SK-N-SH (cell line): Measurements from ENCODE around the gene PARD3. TPM values are rescaled to one million over a fixed set of nuclear protein-coding genes. Genes with fewer than 3 reads are reported as not detected.

Experiments used
- CTCF ChIA-PET: fragments of 300-600, 350-600 bp; formaldehyde crosslinking; extraction: SDS; loops from one replicate; lab custom pipeline; 2021; lab: Yijun Ruan, JAX
- POLR2A ChIA-PET: fragments of 350-600 bp; sonication (Branson Sonifier 250); formaldehyde crosslinking; extraction: SDS; loops from one replicate; lab custom pipeline; 2020; ENCODE audit warnings: antibody characterized with exemption, inconsistent platforms; lab: Yijun Ruan, JAX
- DNase-seq: peaks from one replicate; pipeline ENCODE4 v3.0.0; 2012
- H2AFZ ChIP-seq: fragments of 200-600 bp; sonication (generic); 2 replicates; pipeline ENCODE4 v1.8.1; 2016; ENCODE audit warnings: antibody characterized with exemption, mild to moderate bottlenecking, low read depth
- H3F3A ChIP-seq: fragments of 200-600 bp; sonication (generic); replicated peaks from 2 replicates; pipeline ENCODE3; 2016; ENCODE audit warnings: antibody characterized with exemption, mild to moderate bottlenecking; ENCODE audit not compliant: insufficient read depth
- H3K27ac ChIP-seq, 2 experiments: fragments of 200-500 bp in 1 of 2; fragments of 200-600 bp in 1 of 2; sonication (Bioruptor generic) in 1 of 2; sonication (generic), shearing (Covaris generic) in 1 of 2; 2 replicates each; pipeline versions ENCODE4 v1.5.1 to v1.6.1; 2014 to 2016; ENCODE audit warnings: low read depth in 2 of 2, inconsistent platforms in 1 of 2, low read length in 1 of 2, mild to moderate bottlenecking in 1 of 2, mixed read lengths in 1 of 2
- H3K27me3 ChIP-seq: fragments of 200-600 bp; sonication (generic), shearing (Covaris generic); 2 replicates; pipeline ENCODE4 v1.6.1; 2016; ENCODE audit warnings: mixed run types; ENCODE audit not compliant: insufficient read depth
- H3K36me3 ChIP-seq, 2 experiments: fragments of 200-500 bp in 1 of 2; fragments of 200-600 bp in 1 of 2; sonication (Bioruptor generic) in 1 of 2; sonication (generic) in 1 of 2; replicated peaks in 1 of 2; 2 replicates each; pipeline versions ENCODE3 to v1.5.1; 2014 to 2016; ENCODE audit warnings: low read length in 1 of 2, mild to moderate bottlenecking in 1 of 2; ENCODE audit not compliant: insufficient read depth in 2 of 2, control insufficient read depth in 1 of 2
- H3K4me1 ChIP-seq, 2 experiments: fragments of 200-500 bp in 1 of 2; fragments of 200-600 bp in 1 of 2; sonication (Bioruptor generic) in 1 of 2; sonication (generic), shearing (Covaris generic) in 1 of 2; 2 replicates each; pipeline versions ENCODE4 v1.5.1 to v1.6.1; 2014 to 2016; ENCODE audit warnings: low read depth in 1 of 2, low read length in 1 of 2, mixed run types in 1 of 2; ENCODE audit not compliant: insufficient read depth in 2 of 2, control insufficient read depth in 1 of 2
- H3K4me2 ChIP-seq: fragments of 200-600 bp; sonication (generic), shearing (Covaris generic); 2 replicates; pipeline ENCODE4 v1.6.1; 2017; ENCODE audit warnings: mixed run types
- H3K4me3 ChIP-seq, 2 experiments: fragments of 200-500 bp in 1 of 2; fragments of 200-600 bp in 1 of 2; sonication (Bioruptor generic) in 1 of 2; sonication (generic), shearing (Covaris generic) in 1 of 2; 2 replicates each; pipeline versions ENCODE4 v1.5.1 to v1.8.1; 2014 to 2016; ENCODE audit warnings: low read depth in 2 of 2, inconsistent platforms in 1 of 2, low read length in 1 of 2, mild to moderate bottlenecking in 1 of 2, mixed read lengths in 1 of 2, moderate library complexity in 1 of 2
- H3K79me2 ChIP-seq: fragments of 200-600 bp; sonication (generic); 2 replicates; pipeline ENCODE4 v1.8.1; 2017; ENCODE audit warnings: mild to moderate bottlenecking; ENCODE audit not compliant: insufficient read depth
- H3K9ac ChIP-seq: fragments of 200-600 bp; sonication (generic); 2 replicates; pipeline ENCODE4 v1.6.1; 2017; ENCODE audit warnings: mixed run types
- H3K9me2 ChIP-seq: fragments of 200-600 bp; sonication (generic); 2 replicates; pipeline ENCODE4 v1.6.1; 2017; ENCODE audit warnings: mixed run types
- H3K9me3 ChIP-seq: fragments of 200-600 bp; sonication (generic); 2 replicates; pipeline ENCODE4 v1.6.1; 2017; ENCODE audit warnings: mixed run types, mild to moderate bottlenecking, moderate library complexity
- H4K20me1 ChIP-seq: fragments of 200-600 bp; sonication (generic); 2 replicates; pipeline ENCODE4 v1.6.1; 2017; ENCODE audit warnings: mild to moderate bottlenecking, mixed run types; ENCODE audit not compliant: insufficient read depth
- CTCF ChIP-seq: fragments of 200-600 bp; sonication (generic); IDR thresholded peaks from 2 replicates; pipeline ENCODE4 v1.6.1; 2017; ENCODE audit warnings: antibody characterized with exemption, mild to moderate bottlenecking, moderate library complexity
- EP300 ChIP-seq, 2 experiments: IDR thresholded peaks; 2 replicates each; pipeline versions ENCODE4 v1.4.0 to v1.6.1; 2012; ENCODE audit warnings: borderline replicate concordance in 1 of 2, low read depth in 1 of 2, low read length in 1 of 2
- EZH2phosphoT487 ChIP-seq: fragments of 200-600 bp; sonication (generic); IDR thresholded peaks from 2 replicates; pipeline ENCODE4 v1.6.1; 2017; ENCODE audit warnings: low read depth, mixed run types, mild to moderate bottlenecking, antibody characterized with exemption, moderate library complexity, borderline replicate concordance
- FOSL2 ChIP-seq: IDR thresholded peaks from 2 replicates; pipeline ENCODE4 v1.4.0; 2012; ENCODE audit warnings: low read depth, mild to moderate bottlenecking, moderate library complexity, borderline replicate concordance
- FOXJ3 ChIP-seq: sonication (generic); formaldehyde crosslinking; IDR thresholded peaks from 2 replicates; pipeline ENCODE4 v1.5.1; 2020; ENCODE audit warnings: mild to moderate bottlenecking, missing genetic modification reagents
- GABPA ChIP-seq: IDR thresholded peaks from 2 replicates; pipeline ENCODE4 v1.4.0; 2012; ENCODE audit warnings: low read depth, mild to moderate bottlenecking
- GATA2 ChIP-seq: sonication (generic); formaldehyde crosslinking; IDR thresholded peaks from 2 replicates; pipeline ENCODE4 v1.5.0; 2020; ENCODE audit warnings: mild to moderate bottlenecking, missing genetic modification reagents
- IRF3 ChIP-seq: fragments of 150-350 bp; IDR thresholded peaks from 2 replicates; pipeline ENCODE4 v1.6.1; 2016; ENCODE audit warnings: mild to moderate bottlenecking, low read depth, low read length
- MAX ChIP-seq: IDR thresholded peaks from 2 replicates; pipeline ENCODE4 v1.4.0; 2012; ENCODE audit warnings: low read depth
- MEF2A ChIP-seq: IDR thresholded peaks from 2 replicates; pipeline ENCODE4 v1.4.0; 2012; ENCODE audit warnings: low read depth, borderline replicate concordance
- MXI1 ChIP-seq: IDR thresholded peaks from 2 replicates; pipeline ENCODE4 v1.6.1; 2012; ENCODE audit warnings: mild to moderate bottlenecking, low read depth, low read length, improper control_type of control experiment
- NFIC ChIP-seq: IDR thresholded peaks from 2 replicates; pipeline ENCODE4 v1.4.0; 2012; ENCODE audit warnings: borderline replicate concordance
- PBX3 ChIP-seq: IDR thresholded peaks from 2 replicates; pipeline ENCODE4; 2012
- POLR2AphosphoS5 ChIP-seq: IDR thresholded peaks from 2 replicates; pipeline ENCODE4 v1.6.1; 2012; ENCODE audit warnings: low read depth, low read length
- RFX5 ChIP-seq: IDR thresholded peaks from 2 replicates; pipeline ENCODE4 v1.6.1; 2012; ENCODE audit warnings: mild to moderate bottlenecking, improper control_type of control experiment, low read length
- RXRA ChIP-seq: IDR thresholded peaks from 2 replicates; pipeline ENCODE4 v1.4.0; 2012; ENCODE audit warnings: low read depth, mild to moderate bottlenecking, borderline replicate concordance
- SIN3A ChIP-seq: IDR thresholded peaks from 2 replicates; pipeline ENCODE4 v1.6.1; 2012; ENCODE audit warnings: low read depth, mild to moderate bottlenecking, low read length, moderate library complexity, borderline replicate concordance
- SMC3 ChIP-seq: IDR thresholded peaks from 2 replicates; pipeline ENCODE4 v1.6.1; 2012; ENCODE audit warnings: low read depth, low read length, improper control_type of control experiment
- USF1 ChIP-seq: IDR thresholded peaks from 2 replicates; pipeline ENCODE4 v1.4.0; 2012; ENCODE audit warnings: low read depth, borderline replicate concordance
- YY1 ChIP-seq: IDR thresholded peaks from 2 replicates; pipeline ENCODE4 v1.4.0; 2012; ENCODE audit warnings: low read depth, mild to moderate bottlenecking
- WGBS: methylation state at CpG from one replicate; pipeline ENCODE4 v1.1.6; 2017; ENCODE audit warnings: low lambda C conversion rate; 5-methylcytosine and 5-hydroxymethylcytosine counted together
- polyA plus RNA-seq, 3 experiments: library from polyadenylated mRNA; depleted of rRNA; stranded (reverse); fragments of >200 nt; gene quantifications; 2 replicates each; pipeline ENCODE4 v1.2.3, GENCODE V29; 2012

PARD3 gene
- polyA plus RNA-seq, 1 of the 3 experiments (the other 2 are of a cell fraction), result 29.4 TPM

GRCh38 chr10:34341473-34341872, 473.6 kb downstream of the PARD3 start (continued):
- TF ChIP-seq PBX3 (no peak), SIN3A (no peak)

- Histone ChIP-seq H3K4me3 (no peak overlapping the region), H3K4me2 (no peak overlapping the region), H3K36me3 (peaks cover 6 to 21% of the 10 kb centered on the region in 2 experiments), H3K27me3 (no peaks in the 10 kb centered on the region), H2AFZ (no peak overlapping the region), H3K9me3 (no peaks in the 10 kb centered on the region), H3K9me2 (no peaks in the 10 kb centered on the region), H3F3A (peaks cover 6% of the 10 kb centered on the region), H4K20me1 (no peaks in the 10 kb centered on the region)
- POLR2A ChIA-PET, result no interaction called here
- WGBS, result 86% methylated on average over 1 of the region's 1 CpG
- CTCF ChIA-PET, result interaction anchor here (0.6 to 1.1 kb wide), 3 partner anchors 14 to 297 kb away, joined by 3 to 4 read pairs (median 4); no protein-coding TSS in a partner anchor
- TF ChIP-seq RFX5, result no peak
- no peak for TF ChIP-seq SMC3
- TF ChIP-seq RXRA, result no peak
- no peak for TF ChIP-seq NFIC
- no peak for TF ChIP-seq EZH2phosphoT487
- no peak for TF ChIP-seq GATA2 (CRISPR knock-in tag)
- TF ChIP-seq MEF2A, result no peak
- TF ChIP-seq USF1, result no peak
- no peak for TF ChIP-seq CTCF
- no peak for TF ChIP-seq IRF3
- no peak for TF ChIP-seq YY1
- no peak for TF ChIP-seq GABPA
- no peak for TF ChIP-seq FOXJ3 (CRISPR knock-in tag)
- no peak for TF ChIP-seq FOSL2
- TF ChIP-seq POLR2AphosphoS5, result no peak
- no peak for TF ChIP-seq EP300 (IDR thresholded peaks at IDR 0.05; ENCODE audit: borderline replicate concordance in 1 of 2, low read depth in 1 of 2, low read length in 1 of 2)
- TF ChIP-seq MXI1, result no peak
- TF ChIP-seq MAX, result no peak
- TF ChIP-seq, all 33 proteins: peak for 0
- no peak overlapping the region for H3K9ac ChIP-seq
- no peaks in the 10 kb centered on the region for H3K79me2 ChIP-seq
- H3K4me1 ChIP-seq, result peaks cover 7 to 33% of the 10 kb centered on the region in 2 experiments
- no peak for DNase-seq
- no peak overlapping the region; a peak in 2 of 4 replicates for H3K27ac ChIP-seq
These were observed 474.2 kb downstream of the PARD3 start for GRCh38 chr10:34340934-34341333.
